Forelimb muscle (tissue), 1 donor: ENCODE results near the gene DOK5. TPM values are rescaled to one million over a fixed set of nuclear protein-coding genes. Genes with fewer than 3 reads are reported as not detected.
A peak's percentile ranks its signal among the peaks of the same experiment; 100 is the strongest.

ENCODE experiments used
- DNase-seq: peaks from one replicate; pipeline ENCODE4 v3.0.0-alpha.2; 2013; ENCODE audit warnings: low read depth
- polyA plus RNA-seq: library from polyadenylated mRNA; unstranded; fragments of 120-200 nt; gene quantifications from one replicate; pipeline ENCODE4 v1.2.1, GENCODE V29; 2013; ENCODE audit not compliant: insufficient read length

Gene DOK5
- polyA plus RNA-seq, 1 donor, result 29.0 TPM

GRCh38 chr20:54645445-54646155 lies 170.2 kb downstream of the DOK5 start:
- no peak for DNase-seq

- no peak for DNase-seq
Measured at GRCh38 chr20:54646156-54646517, 170.7 kb downstream of the DOK5 start.

- no peak for DNase-seq
Measured at GRCh38 chr20:54648421-54649142, 173.2 kb downstream of the DOK5 start.

- DNase-seq, result no peak
Measured at GRCh38 chr20:54649511-54649962, 174.1 kb downstream of the DOK5 start.

- DNase-seq, result no peak
Measured at GRCh38 chr20:54650052-54650719, 174.8 kb downstream of the DOK5 start.

GRCh38 chr20:54651252-54651651 lies 175.9 kb downstream of the DOK5 start:
- no peak for DNase-seq

GRCh38 chr20:54654450-54654849 lies 179.1 kb downstream of the DOK5 start:
- DNase-seq, result no peak

GRCh38 chr20:54657268-54657826 lies 182.0 kb downstream of the DOK5 start:
- DNase-seq, result no peak

GRCh38 chr20:54658525-54658924 lies 183.1 kb downstream of the DOK5 start:
- DNase-seq, result no peak

GRCh38 chr20:54661265-54661664 lies 185.9 kb downstream of the DOK5 start:
- no peak for DNase-seq

GRCh38 chr20:54661880-54662465 lies 186.6 kb downstream of the DOK5 start:
- DNase-seq, result no peak

- no peak for DNase-seq
Measured at GRCh38 chr20:54665812-54666211, 190.4 kb downstream of the DOK5 start.

- DNase-seq, result no peak
Measured at GRCh38 chr20:54668271-54669039, 193.1 kb downstream of the DOK5 start.

- DNase-seq, result no peak
Measured at GRCh38 chr20:54669040-54669363, 193.6 kb downstream of the DOK5 start.

- no peak for DNase-seq
Measured at GRCh38 chr20:54678253-54678652, 202.9 kb downstream of the DOK5 start.

GRCh38 chr20:54680439-54680838 lies 205.0 kb downstream of the DOK5 start:
- DNase-seq, result no peak

- peak; percentile 49 for DNase-seq
Measured at GRCh38 chr20:54680872-54681619, 205.7 kb downstream of the DOK5 start.

GRCh38 chr20:54681869-54682268 lies 206.5 kb downstream of the DOK5 start:
- no peak for DNase-seq

GRCh38 chr20:54688476-54688875 lies 213.1 kb downstream of the DOK5 start:
- no peak for DNase-seq

- DNase-seq, result no peak
Measured at GRCh38 chr20:54690323-54690722, 214.9 kb downstream of the DOK5 start.

GRCh38 chr20:54691327-54691726 lies 215.9 kb downstream of the DOK5 start:
- DNase-seq, result no peak
